Measurements from ENCODE around the gene BBX. TPM values are rescaled to one million over a fixed set of nuclear protein-coding genes. Genes with fewer than 3 reads are reported as not detected.

BBX gene
- total and polyA plus RNA-seq, 2 of the 4 experiments (the other 2 are of a cell fraction): 13.6 to 107 TPM

DNA sequence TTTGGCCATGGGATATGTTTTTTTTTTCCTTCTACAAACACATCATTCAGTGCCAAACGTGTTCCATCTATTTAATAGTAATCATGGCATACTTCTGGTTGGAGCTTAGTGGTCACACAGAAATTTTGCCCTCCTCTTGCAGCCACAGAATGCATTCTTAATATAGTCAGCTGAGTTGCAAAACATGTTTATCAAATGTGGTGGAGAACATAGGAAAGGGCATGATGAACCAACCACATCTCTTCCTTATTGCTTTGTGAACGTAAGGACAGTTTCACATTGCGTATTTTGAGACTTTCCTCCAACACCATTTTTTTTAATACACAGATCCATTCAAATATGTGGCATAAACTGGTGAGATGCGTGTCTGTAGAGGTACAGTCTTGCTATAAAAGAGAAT is 106.8 kb downstream of the BBX start:
- no peak overlapping the region for H3K56ac ChIP-seq (ENCODE audit: extremely low read depth, insufficient read depth, low read length)
- H3K9me1 ChIP-seq (ENCODE audit: insufficient read depth, low read length): no peaks in the 10 kb centered on the region
- peaks cover 0 to 15% of the 10 kb centered on the region in 2 experiments; a peak in 3 of 4 replicates for H3K79me1 ChIP-seq (ENCODE audit: low read depth in 1 of 2, low read length in 2 of 2)
- H2AFZ ChIP-seq (replicated peaks; ENCODE audit: low read length, poor library complexity): no peak overlapping the region
- no peaks in the 10 kb centered on the region for H3K27me3 ChIP-seq (ENCODE audit: control insufficient read depth, insufficient read depth, low read length)
- DNase-seq: peak; percentile 28
- H2BK5ac ChIP-seq (ENCODE audit: low read depth, low read length, poor library complexity, severe bottlenecking): no peak overlapping the region
- H2AK9ac ChIP-seq (replicated peaks; ENCODE audit: low read depth, low read length, poor library complexity): no peak overlapping the region
- H3K14ac ChIP-seq (replicated peaks; ENCODE audit: low read depth, low read length): no peak overlapping the region
- no TSS peak for BruUV-seq (replicated peaks)
- no peak overlapping the region for H4K5ac ChIP-seq (ENCODE audit: low read depth, low read length)
- no peak overlapping the region for H2BK15ac ChIP-seq (ENCODE audit: low read depth, low read length)
- H2AK5ac ChIP-seq (ENCODE audit: low read depth, low read length): no peak overlapping the region
- no peak overlapping the region for H3K27ac ChIP-seq (ENCODE audit: insufficient read depth, low read length)
- H3K23ac ChIP-seq (ENCODE audit: low read depth, low read length): no peak overlapping the region
- H3K4me1 ChIP-seq (ENCODE audit: control insufficient read depth, insufficient read depth, low read length): no peaks in the 10 kb centered on the region
- no peak overlapping the region for H2BK20ac ChIP-seq (ENCODE audit: low read depth, low read length)
- in situ Hi-C loops (cut with MboI; ENCODE audit: low sequenced_read_pairs) (no loop called here), dilution Hi-C loops (cut with HindIII; ENCODE audit: low sequenced_read_pairs, unreplicated experiment) (no loop called here), intact Hi-C loops (cut with micrococcal nuclease) (no loop called here)
- H4K91ac ChIP-seq (ENCODE audit: insufficient read depth, low read depth, low read length): no peak overlapping the region
- no peaks in the 10 kb centered on the region for H4K20me1 ChIP-seq (ENCODE audit: insufficient read depth, low read length)
- POLR2A ChIA-PET (ENCODE audit: unreplicated experiment): no interaction called here
- CTCF ChIA-PET: interaction anchor here (0.6 kb wide), 1 partner anchor 31 kb away, joined by 5 read pairs; no protein-coding TSS in a partner anchor
- H3K4me2 ChIP-seq (ENCODE audit: low read depth, low read length): no peak overlapping the region
- no peak overlapping the region for H2BK120ac ChIP-seq (ENCODE audit: low read depth, low read length)
- no CpG with 5 or more reads among the region's 4 CpGs for WGBS, 2 experiments (ENCODE audit: extremely low coverage in 2 of 2, insufficient read length in 1 of 2)
- no peak overlapping the region for H3K4me3 ChIP-seq (ENCODE audit: insufficient read depth, low read depth, low read length)
- H3K18ac ChIP-seq (ENCODE audit: low read depth, low read length): no peak overlapping the region
- no peak overlapping the region for H4K8ac ChIP-seq (ENCODE audit: low read depth in 2 of 2, low read length in 2 of 2)
- no peak for ATAC-seq (ENCODE audit: low read depth)
- no peaks in the 10 kb centered on the region for H3K36me3 ChIP-seq (ENCODE audit: control insufficient read depth, insufficient read depth, low read length)
- H3K9ac ChIP-seq (ENCODE audit: low read depth, low read length): no peak overlapping the region
- H3K9me3 ChIP-seq (ENCODE audit: control insufficient read depth, insufficient read depth, low read length): no peaks in the 10 kb centered on the region
- peak; percentile 36; the same call in 1 of the 2 replicates for TF ChIP-seq CEBPB (IDR thresholded peaks at IDR 0.05; ENCODE audit: low read depth, low read length)
- TF ChIP-seq USF2 (IDR thresholded peaks at IDR 0.05; ENCODE audit: low read depth, low read length): no peak
- no peak overlapping the region for H3K4ac ChIP-seq (ENCODE audit: low read depth, low read length)

All from IMR-90 (cell line).